Globus pallidus (tissue), 1 donor: ENCODE data around the gene RXRG.
A peak's percentile ranks its signal among the peaks of the same experiment; 100 is the strongest.
"Not testable (repeated sequence)": the region's sequence is repeated elsewhere in the genome, so short reads cannot be mapped to it uniquely, and the experiment has no call there.

Experiments used
- DNase-seq: peaks from one replicate; pipeline ENCODE4 v3.0.0-alpha.2; 2015; ENCODE audit warnings: low spot score

Gene RXRG

GRCh38 chr1:165444897-165445370 lies at the start of gene RXRG:
RXRG (minus strand) TSS chr1:165445126; CDS start chr1:165444893, 233 bp downstream.
- peak; percentile 19 for DNase-seq

DNA sequence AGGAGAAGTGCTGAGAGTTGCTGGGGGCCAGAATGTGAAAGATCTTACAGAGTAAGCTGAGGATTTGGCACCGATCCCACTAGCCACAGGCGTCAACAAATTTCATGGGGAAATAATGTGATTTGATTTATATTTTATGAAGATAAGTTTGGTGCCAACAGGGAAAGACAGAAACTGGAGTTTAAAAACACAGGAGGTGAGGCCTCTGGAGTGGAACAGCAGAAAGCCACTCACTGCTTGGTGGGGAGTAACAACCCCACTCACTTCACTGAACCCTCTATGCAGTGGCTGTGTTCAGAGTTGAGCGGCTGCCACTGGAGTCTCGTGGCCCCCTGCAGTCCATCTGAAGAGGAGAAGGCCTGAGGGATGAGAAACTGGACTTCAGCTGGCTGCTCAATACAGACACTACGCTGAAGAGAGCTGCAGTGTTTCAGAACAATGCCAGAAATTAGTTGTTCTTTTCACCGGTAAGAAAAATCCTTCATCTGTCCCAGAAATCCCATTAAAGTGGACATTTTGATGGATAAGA lies 48.0 kb upstream of the RXRG start:
- no peak for DNase-seq

DNA sequence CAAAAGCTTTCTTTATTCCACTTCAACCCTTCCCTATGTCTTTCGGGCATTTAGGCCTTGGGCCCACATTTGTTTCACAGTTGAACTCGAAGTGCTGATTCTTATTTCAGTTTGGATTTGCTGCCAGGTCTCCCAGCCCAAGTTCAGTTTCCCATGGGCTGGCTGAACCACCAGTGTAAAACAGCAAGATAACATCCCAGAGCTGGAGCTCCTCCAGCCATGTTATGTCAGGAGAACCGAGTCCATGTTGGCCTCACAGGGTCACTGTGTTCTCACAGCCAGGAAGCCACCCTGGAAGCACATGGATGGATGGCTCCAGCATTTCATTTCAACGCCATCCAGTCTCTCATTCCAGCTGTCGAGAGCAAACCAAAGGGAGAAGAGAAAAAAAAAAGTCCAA lies 45.2 kb upstream of the RXRG start:
- no peak for DNase-seq

- no peak for DNase-seq
These were observed 43.0 kb upstream of the RXRG start for GRCh38 chr1:165487921-165488320.

GRCh38 chr1:165486663-165487062 lies 41.7 kb upstream of the RXRG start:
- no peak for DNase-seq

- DNase-seq = no peak
These were observed 40.8 kb upstream of the RXRG start for GRCh38 chr1:165485716-165486115.

GRCh38 chr1:165484532-165484931 lies 39.6 kb upstream of the RXRG start:
- no peak for DNase-seq

- DNase-seq = no peak
These were observed 38.5 kb upstream of the RXRG start for GRCh38 chr1:165483412-165483811.

DNA sequence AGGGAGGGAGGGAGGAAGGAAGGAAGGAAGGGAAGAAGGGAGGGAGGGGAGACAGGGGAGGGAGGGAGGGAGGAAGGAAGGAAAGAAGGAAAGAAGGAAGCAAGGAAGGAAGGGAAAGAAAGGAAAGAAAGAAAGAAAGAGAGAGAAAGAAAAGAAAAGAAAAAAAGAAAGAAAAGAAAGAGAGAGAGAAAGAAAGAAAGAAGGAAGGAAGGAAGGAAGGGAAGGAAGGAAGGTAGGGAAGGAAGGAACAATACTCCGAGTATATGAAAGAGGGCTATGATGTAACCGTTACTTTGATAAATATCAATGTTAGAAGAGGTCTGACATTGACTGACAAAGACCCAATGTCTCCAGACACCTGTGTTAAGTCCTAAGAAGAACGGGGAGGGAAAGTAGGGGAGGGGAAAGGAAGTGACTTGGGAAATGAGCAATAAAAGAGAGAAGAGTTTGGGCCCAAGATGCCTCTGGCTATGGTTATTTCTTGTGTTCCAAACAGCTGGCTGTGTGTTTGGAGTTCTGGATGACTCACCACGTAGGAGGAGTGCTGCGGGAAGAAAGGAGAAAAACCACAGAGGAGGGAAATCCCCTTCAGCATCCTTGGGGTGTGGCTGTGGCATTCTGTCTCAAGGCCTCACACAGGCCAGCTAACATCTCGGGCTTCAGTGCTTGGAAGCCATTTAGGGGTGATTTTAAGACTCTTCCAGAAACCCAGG lies 37.0 kb upstream of the RXRG start:
- DNase-seq = no peak

- DNase-seq = no peak
These were observed 31.9 kb upstream of the RXRG start for GRCh38 chr1:165476776-165477175.

DNA sequence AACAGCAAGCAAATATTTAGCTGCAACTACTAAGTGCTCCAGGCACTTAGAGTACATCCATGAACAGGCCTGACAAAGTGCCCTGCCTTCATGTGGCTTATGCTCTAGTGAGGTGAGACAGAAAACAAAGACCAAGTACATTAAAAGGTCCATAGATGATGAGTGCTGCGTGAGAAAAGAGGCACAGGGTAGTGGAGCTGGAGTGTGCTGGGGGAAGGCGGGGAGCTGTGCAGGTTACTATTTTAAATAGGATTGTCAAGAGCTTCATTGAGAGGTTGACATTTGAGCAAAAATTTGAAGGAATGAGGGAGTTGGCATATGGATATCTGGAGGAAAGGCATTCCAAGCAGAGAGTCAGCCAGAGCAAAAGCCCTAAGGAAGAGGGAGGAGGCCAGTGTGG lies 29.3 kb upstream of the RXRG start:
- no peak for DNase-seq

GRCh38 chr1:165473081-165473480 lies 28.2 kb upstream of the RXRG start:
- DNase-seq = no peak

DNA sequence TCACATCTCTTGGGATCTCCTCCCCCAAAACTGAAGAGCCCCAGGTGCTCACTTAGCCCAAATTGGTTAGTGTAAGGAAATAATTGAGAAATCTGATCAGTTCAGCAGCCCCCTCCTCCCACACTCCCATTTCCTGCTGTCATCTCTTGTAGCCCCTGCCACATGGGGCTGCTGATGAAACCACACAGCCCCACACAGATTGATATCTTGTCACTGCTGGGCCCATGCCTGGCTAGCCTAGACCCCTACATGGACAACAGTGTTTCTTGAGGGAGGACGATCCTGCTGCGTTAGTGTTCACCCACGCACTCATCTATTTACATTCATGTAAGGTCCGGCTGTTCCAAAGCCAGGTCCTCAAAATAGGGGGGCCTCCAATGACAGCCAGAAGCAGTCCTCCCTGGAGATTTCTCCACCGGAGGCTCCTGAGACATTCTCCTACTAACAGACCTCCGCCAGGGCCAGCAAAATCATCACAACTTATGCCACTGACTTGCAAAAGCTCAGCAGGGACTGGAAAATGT lies 23.9 kb upstream of the RXRG start:
- no peak for DNase-seq

DNA sequence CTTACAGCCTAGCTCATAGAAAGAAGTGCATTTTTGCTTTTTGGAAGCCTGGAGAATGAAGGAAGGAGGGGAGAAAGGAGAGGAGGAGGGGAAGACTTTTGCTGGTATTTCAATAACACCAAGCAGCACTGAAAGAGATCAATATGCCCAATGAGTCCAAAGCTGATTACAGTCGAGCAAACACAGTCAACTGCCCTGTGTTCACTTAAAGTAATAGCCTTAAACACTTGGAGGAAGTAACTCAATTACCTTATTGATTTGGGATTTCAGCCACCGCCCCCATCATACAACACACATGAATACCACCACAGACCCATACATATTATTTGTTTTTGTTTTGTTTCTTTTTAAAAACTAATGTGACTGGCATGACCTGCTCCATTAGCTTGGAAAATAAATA lies 23.3 kb upstream of the RXRG start:
- no peak for DNase-seq

GRCh38 chr1:165467706-165468105 lies 22.8 kb upstream of the RXRG start:
- DNase-seq = peak; percentile 11

DNA sequence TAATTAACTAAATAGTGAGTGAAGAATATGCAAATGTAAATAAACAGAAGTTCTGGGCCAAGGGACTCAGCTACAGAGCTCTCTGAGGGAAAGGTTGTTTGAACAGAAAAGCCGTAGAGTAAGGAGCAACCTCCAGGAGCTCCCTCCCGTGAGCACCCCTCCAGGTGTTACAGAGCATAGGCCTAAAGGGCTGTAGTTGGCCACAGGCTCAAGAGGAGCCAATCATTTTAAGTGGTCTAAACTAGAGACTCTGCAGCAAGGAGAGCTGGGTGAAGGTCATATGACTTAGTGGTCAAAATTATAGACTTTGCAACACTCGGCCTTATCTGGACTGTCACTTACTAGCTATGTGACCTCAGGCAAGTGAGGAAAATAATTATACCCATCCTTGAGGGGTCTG lies 19.1 kb upstream of the RXRG start:
- no peak for DNase-seq

DNA sequence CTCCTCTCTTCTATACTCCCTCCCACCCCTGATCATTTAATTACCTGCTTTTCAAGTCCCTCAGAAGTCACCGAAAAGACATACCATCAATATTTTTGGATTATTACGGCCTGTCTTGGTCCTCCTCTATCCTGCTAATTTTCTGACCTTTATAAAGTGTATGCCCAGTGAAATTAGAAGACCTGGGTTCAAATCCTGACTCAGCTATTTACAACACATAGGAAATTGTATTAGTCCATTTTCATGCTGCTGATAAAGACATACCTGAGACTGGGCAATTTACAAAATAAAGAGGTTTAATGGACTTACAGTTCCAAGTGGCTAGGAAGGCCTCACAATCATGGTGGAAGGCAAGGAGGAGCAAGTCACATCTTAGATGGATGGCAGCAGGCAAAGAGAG lies 14.8 kb upstream of the RXRG start:
- not testable (repeated sequence) for DNase-seq

DNA sequence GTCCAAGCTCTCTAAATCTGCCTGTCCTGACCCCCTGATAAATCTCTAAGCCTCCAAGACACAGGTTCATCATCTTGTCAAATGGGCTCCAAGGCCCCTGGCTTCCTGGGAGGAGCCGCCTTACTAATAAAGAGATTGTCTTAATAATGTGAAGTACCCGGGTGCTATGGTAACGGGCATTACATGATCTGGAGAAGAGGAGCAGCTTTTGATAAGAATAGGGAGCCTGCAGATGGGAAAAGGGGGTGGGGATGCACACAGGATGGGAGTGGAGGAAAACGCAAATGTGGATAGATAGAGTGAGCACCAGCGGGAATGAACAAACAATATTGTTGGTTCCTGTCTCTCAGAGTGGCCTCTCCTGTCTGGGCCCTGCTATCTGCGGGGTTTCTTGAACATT lies 11.9 kb upstream of the RXRG start:
- no peak for DNase-seq

GRCh38 chr1:165456114-165456513 lies 11.2 kb upstream of the RXRG start:
- DNase-seq = no peak

- no peak for DNase-seq
These were observed 10.2 kb upstream of the RXRG start for GRCh38 chr1:165455111-165455510.

- DNase-seq = no peak
These were observed 9.2 kb upstream of the RXRG start for GRCh38 chr1:165454091-165454610.

DNA sequence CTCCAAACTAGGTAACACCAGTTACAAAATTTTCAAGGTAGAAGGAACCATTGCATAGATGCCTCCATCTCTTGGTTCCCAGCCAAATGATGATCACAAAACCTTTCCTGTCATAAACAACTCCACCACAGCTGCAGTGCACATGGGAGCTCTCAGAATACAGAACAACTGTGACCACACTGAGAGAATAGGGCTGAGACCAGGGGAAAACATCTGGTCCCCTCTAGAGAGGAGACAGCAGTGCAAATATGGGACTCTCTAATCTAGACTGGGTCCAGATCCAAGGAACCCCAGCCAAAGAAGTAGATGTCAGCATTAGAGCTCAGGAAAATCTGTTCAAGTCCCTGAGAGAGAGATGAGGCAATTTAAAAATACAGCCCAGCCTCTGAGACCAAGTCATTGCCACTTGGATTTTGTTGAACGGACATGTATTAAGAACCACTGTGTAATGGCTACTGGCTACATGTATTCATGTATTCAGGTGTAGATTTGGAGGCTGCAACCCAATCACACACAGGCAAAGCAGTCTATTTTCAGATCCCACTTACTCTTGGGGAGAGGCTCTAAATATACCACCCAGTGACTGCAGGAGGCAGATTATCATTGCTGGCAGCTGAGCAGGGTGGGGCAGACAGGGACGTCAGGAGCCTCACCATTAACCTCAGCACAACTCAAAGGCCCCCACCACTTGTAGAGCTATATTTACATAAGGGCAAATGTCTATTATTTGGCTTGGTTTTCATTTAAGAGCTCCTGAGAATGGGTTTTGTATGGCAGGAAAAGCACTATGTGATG lies 7.6 kb upstream of the RXRG start:
- DNase-seq = no peak

GRCh38 chr1:165451691-165452090 lies 6.8 kb upstream of the RXRG start:
- DNase-seq = no peak
